Aorta (tissue), 5 donors: ENCODE results near the gene RGS1. TPM values are rescaled to one million over a fixed set of nuclear protein-coding genes. Genes with fewer than 3 reads are reported as not detected.

Source experiments
- ATAC-seq: fragments of 200-7000 bp; cut with Tn5 transposase; one replicate; pipeline ENCODE4 v1.9.1; 2022; ENCODE audit warnings: moderate library complexity; ENCODE audit not compliant: low FRiP score
- DNase-seq, 2 donors: peaks; one replicate each; pipeline ENCODE4 v3.0.0-alpha.2; 2020
- H3K27ac ChIP-seq, 2 donors: one replicate each; pipeline ENCODE4 v1.5.1; 2013; ENCODE audit warnings: low read length in 2 of 2, mild to moderate bottlenecking in 2 of 2, moderate library complexity in 2 of 2, control low read depth in 1 of 2, inconsistent platforms in 1 of 2, low read depth in 1 of 2
- H3K27me3 ChIP-seq, 2 donors: one replicate each; pipeline ENCODE4 v1.6.1; 2013; ENCODE audit warnings: control low read depth in 1 of 2, low read length in 1 of 2, mild to moderate bottlenecking in 1 of 2, moderate library complexity in 1 of 2; ENCODE audit not compliant: insufficient read depth in 2 of 2, control insufficient read depth in 1 of 2
- H3K36me3 ChIP-seq, 2 donors: one replicate each; pipeline ENCODE4 v1.6.1; 2013; ENCODE audit warnings: control low read depth in 1 of 2, low read length in 1 of 2, mild to moderate bottlenecking in 1 of 2; ENCODE audit not compliant: insufficient read depth in 2 of 2, control insufficient read depth in 1 of 2
- H3K4me1 ChIP-seq, 2 donors: one replicate each; pipeline ENCODE4 v1.6.1; 2013; ENCODE audit warnings: low read length in 2 of 2, control low read depth in 1 of 2, mild to moderate bottlenecking in 1 of 2, moderate library complexity in 1 of 2; ENCODE audit not compliant: insufficient read depth in 2 of 2, control insufficient read depth in 1 of 2
- H3K4me3 ChIP-seq, 2 donors: one replicate each; pipeline ENCODE4 v1.5.1; 2013; ENCODE audit warnings: low read length in 2 of 2, control low read depth in 1 of 2, mild to moderate bottlenecking in 1 of 2
- H3K9me3 ChIP-seq: one replicate; pipeline ENCODE4 v1.6.1; 2013; ENCODE audit warnings: mild to moderate bottlenecking, low read length; ENCODE audit not compliant: control insufficient read depth
- WGBS, 2 donors: extraction: QIAGEN DNeasy Blood & Tissue Kit; methylation state at CpG; one replicate each; pipeline ENCODE4 v1.1.7; 2013; 5-methylcytosine and 5-hydroxymethylcytosine counted together
- intact Hi-C, 2 donors: fragments of 100-400 bp; cut with DNase I; formaldehyde crosslinking; loops; one replicate each; pipeline versions ENCODE4 v1.14.2 to v1.15.0; 2022
- polyA plus RNA-seq, 2 donors: library from polyadenylated mRNA; stranded (reverse); fragments of 200-250 nt; gene quantifications; one replicate each; pipeline ENCODE4 v1.2.3, GENCODE V29; 2013
- total RNA-seq, 2 donors: library from RNA; stranded (reverse); fragmentation: NEBNext Ultra II Directional; extraction: Animal tissue kit (Norgen Biotek cat#: 25700); gene quantifications; one replicate each; pipeline ENCODE4 v1.2.1, GENCODE V29; 2021
- donor health status: healthy with polysubstance abuse.
- donor health status: Bipolar disorder and iron deficiency.
- donor health status: DM: no; HTN: no; CAD: no.
- donor health status: DM: no; HTN: no; CAD: no.
- donor health status: DM: yes; HTN: yes; CAD: no.

The RGS1 gene
- total and polyA plus RNA-seq, 4 donors, result 4.1 to 43.4 (median 25.0) TPM

GRCh38 chr1:192584866-192585265 is 9.3 kb downstream of the RGS1 start:
- no peak overlapping the region for H3K4me3 ChIP-seq
- intact Hi-C loops, result no loop called here
- ATAC-seq (no peak), DNase-seq (no peak)
- H3K4me1 ChIP-seq, result peaks cover 0 to 1% of the 10 kb centered on the region in 2 donors
- H3K9me3 ChIP-seq, result no peaks in the 10 kb centered on the region
- H3K27me3 ChIP-seq, result no peaks in the 10 kb centered on the region
- H3K36me3 ChIP-seq, result no peaks in the 10 kb centered on the region
- WGBS, 2 donors, result 97 to 100% methylated on average over 1 of the region's 1 CpG
- H3K27ac ChIP-seq, result no peak overlapping the region

DNA sequence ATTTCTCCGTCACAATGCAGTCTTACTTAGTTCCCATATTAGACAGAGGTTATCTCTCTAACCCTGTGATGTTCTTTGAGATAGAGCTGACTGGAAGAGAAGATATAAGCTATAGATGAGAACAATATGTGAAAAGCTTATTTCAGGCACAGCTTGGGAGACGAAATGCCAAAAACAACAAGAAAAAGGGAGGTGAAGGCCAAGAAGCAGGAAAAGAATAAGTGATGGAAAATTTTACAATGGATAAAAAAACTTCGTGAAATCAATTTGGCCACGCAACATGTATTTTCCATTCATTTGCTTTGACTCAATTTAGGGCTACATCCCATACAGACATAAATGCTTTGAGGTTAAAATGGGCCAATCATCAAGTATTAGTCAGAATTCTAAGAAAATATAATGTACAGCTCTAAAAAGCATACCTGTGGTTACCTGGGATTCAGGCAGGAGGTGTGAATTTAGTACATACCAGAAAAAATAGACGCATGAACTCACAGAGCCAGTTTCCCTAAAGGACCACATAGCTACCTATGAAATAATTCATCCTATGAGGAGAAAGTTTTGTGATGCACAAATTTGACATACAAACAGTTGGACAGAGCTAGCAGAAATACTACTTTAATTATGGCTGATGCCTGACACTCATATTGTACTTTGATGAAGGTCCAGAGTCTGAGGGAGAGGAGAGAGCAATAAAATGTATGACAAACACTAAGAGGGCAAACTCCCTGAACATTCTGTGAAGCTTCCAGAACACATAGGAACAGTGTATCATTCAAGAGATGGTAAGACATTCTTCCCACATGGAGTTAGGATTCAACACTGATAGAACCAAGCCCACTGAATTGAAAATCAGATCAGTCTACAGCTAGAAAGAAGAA is 12.1 kb downstream of the RGS1 start:
- H3K36me3 ChIP-seq, result no peaks in the 10 kb centered on the region
- intact Hi-C loops, result no loop called here
- peaks cover 0 to 1% of the 10 kb centered on the region in 2 donors for H3K4me1 ChIP-seq
- DNase-seq, result no peak
- ATAC-seq, result no peak
- 71 to 80% methylated on average over 5 of the region's 5 CpGs for WGBS, 2 donors
- H3K27me3 ChIP-seq, result no peaks in the 10 kb centered on the region
- no peak overlapping the region for H3K27ac ChIP-seq
- no peaks in the 10 kb centered on the region for H3K9me3 ChIP-seq
- H3K4me3 ChIP-seq, result no peak overlapping the region

- Histone ChIP-seq H3K27ac (no peak overlapping the region), H3K9me3 (no peaks in the 10 kb centered on the region), H3K36me3 (no peaks in the 10 kb centered on the region), H3K4me3 (no peak overlapping the region), H3K27me3 (no peaks in the 10 kb centered on the region), H3K4me1 (peaks cover 0 to 1% of the 10 kb centered on the region in 2 donors)
- 97 to 100% methylated on average over 1 of the region's 1 CpG for WGBS, 2 donors
- intact Hi-C loops, result no loop called here
- ATAC-seq (no peak), DNase-seq (no peak)
These were observed 13.0 kb downstream of the RGS1 start for GRCh38 chr1:192588546-192588945.

DNA sequence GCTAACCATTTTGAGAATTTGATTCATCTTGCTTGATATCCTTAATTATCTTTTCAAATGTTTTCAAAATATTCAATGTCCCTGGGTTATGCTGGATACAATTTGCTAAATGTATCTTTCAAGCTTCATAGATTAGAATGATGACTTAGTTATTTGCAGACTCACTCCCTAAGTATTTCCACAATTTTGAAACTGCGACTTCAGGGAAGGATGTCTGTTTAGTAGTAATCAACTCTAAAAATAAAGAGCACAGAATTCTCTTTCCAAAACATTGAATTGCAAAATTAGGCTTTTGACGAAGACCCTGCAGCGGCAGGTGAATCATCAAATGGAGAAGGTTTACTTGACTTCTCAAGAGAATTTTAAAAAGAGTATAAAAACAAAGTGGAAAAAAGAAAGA is 14.2 kb downstream of the RGS1 start:
- no peak overlapping the region for H3K4me3 ChIP-seq
- no peak overlapping the region for H3K27ac ChIP-seq

GRCh38 chr1:192592517-192592916 is 16.9 kb downstream of the RGS1 start:
- intact Hi-C loops, result no loop called here
- Histone ChIP-seq H3K27me3 (peaks cover 0 to 1% of the 10 kb centered on the region in 2 donors), H3K36me3 (no peaks in the 10 kb centered on the region), H3K9me3 (no peaks in the 10 kb centered on the region), H3K27ac (no peak overlapping the region), H3K4me3 (no peak overlapping the region), H3K4me1 (no peaks in the 10 kb centered on the region)
- ATAC-seq (no peak), DNase-seq (no peak)
- WGBS, 2 donors, result 92 to 94% methylated on average over 4 of the region's 4 CpGs

More for the DNA sequence above, 14.2 kb downstream of the RGS1 start:
- intact Hi-C loops, result no loop called here
- 83 to 90% methylated on average over 3 of the region's 3 CpGs for WGBS, 2 donors
- no peak for ATAC-seq
- peaks cover 0 to 1% of the 10 kb centered on the region in 2 donors for H3K27me3 ChIP-seq
- H3K9me3 ChIP-seq, result no peaks in the 10 kb centered on the region
- H3K36me3 ChIP-seq, result no peaks in the 10 kb centered on the region
- DNase-seq, result no peak
- peaks cover 0 to 1% of the 10 kb centered on the region in 2 donors for H3K4me1 ChIP-seq

DNA sequence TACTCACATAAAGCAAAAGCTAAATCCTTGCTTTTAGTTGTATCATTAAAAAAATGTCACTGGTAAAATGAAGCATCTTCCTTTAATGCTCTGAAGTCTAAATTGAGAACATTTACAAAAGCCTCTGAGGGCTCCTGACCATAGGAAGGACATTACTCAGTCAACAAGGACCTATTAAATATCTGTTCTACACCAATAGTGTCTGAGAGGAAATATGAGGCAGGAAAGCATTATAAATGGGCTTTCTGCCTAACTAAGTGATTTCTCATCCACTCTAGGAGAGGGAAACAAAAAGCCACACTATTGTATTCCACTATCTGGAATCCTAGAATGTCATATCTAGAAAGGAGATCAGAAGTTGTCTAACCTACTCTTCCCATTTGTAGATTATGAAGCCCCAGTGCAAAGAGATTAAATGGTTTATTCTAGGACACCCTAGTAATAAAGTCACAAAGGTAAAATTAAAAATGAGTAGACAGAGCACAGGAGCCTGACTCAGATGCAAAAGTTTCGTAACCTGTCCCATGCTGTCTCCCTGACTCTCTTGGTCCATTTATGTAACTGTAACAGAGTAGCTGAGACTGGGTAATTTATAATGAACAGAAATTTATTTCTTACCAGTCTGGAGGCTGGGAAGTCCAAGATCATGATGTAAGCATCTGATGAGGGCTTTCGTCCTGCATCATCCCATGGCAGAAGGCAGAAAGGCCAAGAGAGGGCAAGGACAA is 17.6 kb downstream of the RGS1 start:
- Histone ChIP-seq H3K4me3 (no peak overlapping the region), H3K9me3 (no peaks in the 10 kb centered on the region), H3K36me3 (no peaks in the 10 kb centered on the region), H3K27ac (no peak overlapping the region), H3K27me3 (peaks cover 0 to 1% of the 10 kb centered on the region in 2 donors), H3K4me1 (no peaks in the 10 kb centered on the region)
- intact Hi-C loops, result no loop called here
- ATAC-seq (no peak), DNase-seq (no peak)
- WGBS, 2 donors, result 95 to 96% methylated on average over 2 of the region's 2 CpGs

DNA sequence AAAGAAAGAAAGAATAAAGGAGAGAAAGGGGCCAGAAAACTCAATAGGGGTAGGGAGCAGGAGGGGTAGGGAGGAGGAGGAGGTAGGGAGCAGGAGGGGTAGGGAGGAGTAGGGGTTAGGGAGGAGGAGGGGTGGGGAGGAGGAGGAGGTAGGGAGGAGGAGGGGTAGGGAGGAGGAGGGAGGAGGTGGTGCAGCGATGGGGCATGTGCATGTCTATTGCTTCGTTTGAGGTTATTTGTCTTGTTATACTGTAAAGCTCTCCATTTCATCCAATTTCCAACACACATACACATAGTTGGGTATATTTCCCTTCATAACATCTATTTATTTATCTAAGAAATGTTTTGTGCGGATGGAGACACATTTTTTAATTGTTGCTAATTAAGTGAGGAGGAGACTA is 19.7 kb downstream of the RGS1 start:
- Histone ChIP-seq H3K36me3 (no peaks in the 10 kb centered on the region), H3K4me3 (no peak overlapping the region), H3K4me1 (no peaks in the 10 kb centered on the region), H3K9me3 (no peaks in the 10 kb centered on the region), H3K27me3 (peaks cover 0 to 1% of the 10 kb centered on the region in 2 donors), H3K27ac (no peak overlapping the region)
- DNase-seq (no peak), ATAC-seq (no peak)
- 71 to 78% methylated on average over 2 to 3 of the region's 3 CpGs for WGBS, 2 donors
- intact Hi-C loops, result no loop called here

DNA sequence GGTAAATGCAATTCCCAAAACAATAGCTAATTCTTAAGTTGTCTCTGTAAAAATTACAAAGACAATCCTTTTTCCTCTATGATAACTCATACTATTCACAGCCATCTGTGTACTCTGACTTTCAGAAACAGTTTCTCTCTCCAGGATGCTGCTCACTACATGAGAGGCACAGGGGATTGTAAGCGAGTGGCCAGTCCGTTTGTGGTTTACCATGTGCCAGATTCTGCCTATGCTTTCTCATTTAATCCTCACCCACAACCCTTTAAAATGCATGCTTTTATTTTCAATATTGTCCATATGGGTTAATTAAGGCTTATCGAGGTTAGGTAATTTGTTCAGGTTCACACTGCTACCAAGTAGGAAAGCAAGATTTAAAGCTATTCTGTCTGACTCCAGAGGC is 23.0 kb downstream of the RGS1 start:
- no peaks in the 10 kb centered on the region for H3K9me3 ChIP-seq
- peaks cover 0 to 1% of the 10 kb centered on the region in 2 donors for H3K27me3 ChIP-seq
- no peaks in the 10 kb centered on the region for H3K4me1 ChIP-seq
- 89 to 93% methylated on average over 3 of the region's 3 CpGs for WGBS, 2 donors
- no peak overlapping the region for H3K4me3 ChIP-seq
- no peaks in the 10 kb centered on the region for H3K36me3 ChIP-seq
- no peak for DNase-seq
- intact Hi-C loops, result no loop called here
- H3K27ac ChIP-seq, result no peak overlapping the region
- ATAC-seq, result no peak
